Activated CD4-positive, alpha-beta T cell treated with anti-CD3 and anti-CD28 coated beads, Interleukin-2, amount 50 U/mL, for 48 hours (primary cell): ENCODE data around the gene NFAT5.
"Not testable (repeated sequence)": the region's sequence is repeated elsewhere in the genome, so short reads cannot be mapped to it uniquely, and the experiment has no call there.

Experiments used
- DNase-seq, 2 experiments: peaks; one replicate each; pipeline ENCODE4 v3.0.0-alpha.2; 2020

NFAT5 gene

GRCh38 chr16:69643997-69644396 is 78.2 kb downstream of the NFAT5 start:
- DNase-seq = not testable (repeated sequence)

- DNase-seq = no peak
Observed at GRCh38 chr16:69644790-69645189, 79.0 kb downstream of the NFAT5 start.

- no peak for DNase-seq
Observed at GRCh38 chr16:69647020-69647419, 81.3 kb downstream of the NFAT5 start.

- no peak for DNase-seq
Observed at GRCh38 chr16:69651217-69651616, 85.5 kb downstream of the NFAT5 start.

GRCh38 chr16:69654280-69654931 is 88.6 kb downstream of the NFAT5 start:
- no peak for DNase-seq

GRCh38 chr16:69660166-69660565 is 94.4 kb downstream of the NFAT5 start:
- no peak for DNase-seq

GRCh38 chr16:69662901-69663300 is 97.1 kb downstream of the NFAT5 start:
- no peak for DNase-seq

- DNase-seq = no peak
Observed at GRCh38 chr16:69663846-69664245, 98.1 kb downstream of the NFAT5 start.

- DNase-seq = no peak
Observed at GRCh38 chr16:69669577-69669976, 103.8 kb downstream of the NFAT5 start.

GRCh38 chr16:69672315-69672997 is 106.7 kb downstream of the NFAT5 start:
- no peak for DNase-seq

GRCh38 chr16:69672998-69673713 is 107.4 kb downstream of the NFAT5 start:
- DNase-seq = no peak

GRCh38 chr16:69680358-69680757 is 114.6 kb downstream of the NFAT5 start:
- DNase-seq = no peak

- no peak for DNase-seq
Observed at GRCh38 chr16:69688589-69688988, 122.8 kb downstream of the NFAT5 start.

- DNase-seq = no peak
Observed at GRCh38 chr16:69691980-69692911, 126.5 kb downstream of the NFAT5 start.

- DNase-seq = no peak
Observed at GRCh38 chr16:69693916-69694315, 128.2 kb downstream of the NFAT5 start.

- DNase-seq = no peak
Observed at GRCh38 chr16:69698404-69698803, 132.6 kb downstream of the NFAT5 start.

- DNase-seq = no peak
Observed at GRCh38 chr16:69699915-69700314, 134.1 kb downstream of the NFAT5 start.

GRCh38 chr16:69701452-69701851 is 135.7 kb downstream of the NFAT5 start:
- no peak for DNase-seq

- DNase-seq = no peak
Observed at GRCh38 chr16:69701866-69702265, 136.1 kb downstream of the NFAT5 start.

GRCh38 chr16:69703638-69704037 is 137.9 kb downstream of the NFAT5 start:
- no peak for DNase-seq

- DNase-seq = no peak
Observed at GRCh38 chr16:69706256-69706974, 140.6 kb downstream of the NFAT5 start.

GRCh38 chr16:69706975-69707340 is 141.2 kb downstream of the NFAT5 start:
- no peak for DNase-seq
